Jurkat, Clone E6-1 (cell line): ENCODE data around the gene PRR20G.

Source experiments
- DNase-seq: peaks from one replicate; pipeline ENCODE4 v3.0.0-alpha.2; 2011; ENCODE audit warnings: low read depth, low spot score
- H3K4me3 ChIP-seq: 2 replicates; pipeline ENCODE4 v1.5.1; 2011; ENCODE audit warnings: mild to moderate bottlenecking, low read length, control low read depth, moderate library complexity

The PRR20G gene

DNA sequence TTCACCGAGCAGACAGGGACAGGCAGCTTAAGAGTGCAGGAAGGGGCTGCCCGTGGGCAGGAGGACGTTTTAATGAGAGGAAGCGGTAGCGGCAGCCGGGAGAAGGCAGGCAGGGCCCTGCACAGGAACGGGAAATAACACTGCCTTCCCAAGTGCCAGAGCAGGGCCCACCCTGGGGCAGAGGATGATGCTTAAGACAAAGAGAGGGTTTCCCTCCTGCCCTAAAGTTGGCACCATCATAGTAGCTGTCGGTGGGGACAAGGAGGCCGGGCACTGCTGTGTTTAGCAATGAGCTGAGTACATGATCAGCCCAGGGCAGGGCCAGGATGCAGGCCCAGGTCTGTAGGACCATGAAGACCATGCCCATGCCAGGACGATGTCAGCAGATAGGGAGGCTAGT lies 21.7 kb downstream of the PRR20G start:
- no peak for DNase-seq
- H3K4me3 ChIP-seq: no peak overlapping the region

DNA sequence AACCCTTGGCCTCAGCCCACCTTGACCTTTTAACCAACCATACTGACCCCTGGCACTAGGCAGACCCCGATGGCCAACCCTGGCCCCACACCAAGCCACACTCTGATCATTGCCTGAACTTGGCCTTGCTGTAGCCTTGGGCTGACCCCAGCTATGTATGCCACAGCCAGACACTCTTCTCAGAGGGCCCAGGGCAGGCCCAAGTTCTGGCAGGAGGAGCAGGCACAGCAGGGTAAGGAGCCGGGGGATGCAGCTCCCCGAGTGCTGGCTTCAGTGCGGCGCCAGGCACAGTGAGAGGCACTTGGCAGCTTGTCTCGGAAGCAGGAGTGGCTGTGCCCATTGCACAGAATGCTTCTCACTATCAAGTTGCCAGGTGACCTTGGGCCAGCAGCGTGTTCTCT lies 22.3 kb downstream of the PRR20G start:
- DNase-seq: no peak
- H3K4me3 ChIP-seq: no peak overlapping the region

GRCh38 chr3:127264794-127265514 lies 22.9 kb downstream of the PRR20G start:
- DNase-seq: no peak
- H3K4me3 ChIP-seq: no peak overlapping the region

- H3K4me3 ChIP-seq: no peak overlapping the region
- no peak for DNase-seq
These were observed 23.6 kb downstream of the PRR20G start for GRCh38 chr3:127264292-127264691.

- H3K4me3 ChIP-seq: no peak overlapping the region
- no peak for DNase-seq
These were observed 24.1 kb downstream of the PRR20G start for GRCh38 chr3:127263586-127264231.

DNA sequence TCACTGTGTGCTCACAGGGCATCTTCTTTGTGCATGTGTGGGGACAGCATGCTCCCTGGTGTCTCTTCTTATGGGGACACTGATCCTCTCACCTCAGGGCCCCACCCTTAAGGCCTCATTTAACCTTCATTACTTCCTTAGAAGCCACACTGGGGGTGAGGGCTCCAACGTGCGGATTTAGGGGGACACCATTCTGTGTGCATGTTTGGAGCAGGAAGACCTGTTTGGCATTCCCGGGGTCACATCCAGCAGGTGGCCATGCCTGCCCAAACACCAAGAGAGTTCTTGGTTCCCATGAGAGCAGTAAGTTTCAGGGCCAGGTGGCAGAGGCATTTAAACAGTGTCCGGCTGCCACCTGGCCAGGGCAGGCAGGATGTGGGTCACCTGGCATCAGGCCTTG lies 24.8 kb downstream of the PRR20G start:
- DNase-seq: no peak
- H3K4me3 ChIP-seq: no peak overlapping the region

DNA sequence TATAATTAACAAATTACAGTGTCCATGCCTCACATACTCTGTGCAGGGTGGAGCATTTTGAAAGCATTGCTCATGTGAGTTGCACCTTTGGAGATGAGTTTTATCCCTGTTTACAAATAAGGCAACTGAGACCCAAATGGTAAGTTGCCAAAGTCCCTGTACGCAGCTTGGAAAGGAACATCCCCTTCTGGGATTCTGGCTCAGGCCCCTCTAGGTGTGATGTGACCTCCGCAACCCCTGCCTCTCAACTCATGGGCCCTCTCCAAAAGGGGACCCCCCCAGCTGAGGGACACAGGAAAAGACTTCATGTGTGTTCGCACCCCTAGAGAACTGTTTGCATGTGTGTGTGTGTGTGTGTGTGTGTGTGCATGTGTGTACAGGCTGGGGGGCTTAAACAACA lies 25.3 kb downstream of the PRR20G start:
- DNase-seq: no peak
- no peak overlapping the region for H3K4me3 ChIP-seq

- DNase-seq: no peak
- H3K4me3 ChIP-seq: no peak overlapping the region
These were observed 25.9 kb downstream of the PRR20G start for GRCh38 chr3:127261925-127262324.

GRCh38 chr3:127260826-127261555 lies 26.9 kb downstream of the PRR20G start:
- no peak for DNase-seq
- H3K4me3 ChIP-seq: no peak overlapping the region

DNA sequence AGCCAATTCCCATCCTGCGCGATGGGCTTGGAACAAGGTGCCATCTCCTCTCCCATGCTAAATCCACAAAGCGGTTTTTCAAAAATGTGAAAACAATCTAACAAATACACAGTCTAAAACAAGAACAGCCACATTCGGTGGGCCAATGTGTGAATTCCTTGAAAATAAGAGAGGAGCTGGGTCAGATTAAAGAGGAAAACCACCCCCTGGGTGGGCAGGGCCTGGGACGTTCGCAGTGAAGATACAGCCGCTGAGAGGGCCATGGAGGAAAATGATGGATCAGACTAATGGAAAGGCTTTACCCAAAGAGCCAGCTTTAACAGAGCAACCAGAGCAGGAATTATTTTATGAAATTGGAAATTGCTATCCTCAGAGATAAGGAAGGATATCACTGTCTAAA lies 27.4 kb downstream of the PRR20G start:
- DNase-seq: no peak

DNA sequence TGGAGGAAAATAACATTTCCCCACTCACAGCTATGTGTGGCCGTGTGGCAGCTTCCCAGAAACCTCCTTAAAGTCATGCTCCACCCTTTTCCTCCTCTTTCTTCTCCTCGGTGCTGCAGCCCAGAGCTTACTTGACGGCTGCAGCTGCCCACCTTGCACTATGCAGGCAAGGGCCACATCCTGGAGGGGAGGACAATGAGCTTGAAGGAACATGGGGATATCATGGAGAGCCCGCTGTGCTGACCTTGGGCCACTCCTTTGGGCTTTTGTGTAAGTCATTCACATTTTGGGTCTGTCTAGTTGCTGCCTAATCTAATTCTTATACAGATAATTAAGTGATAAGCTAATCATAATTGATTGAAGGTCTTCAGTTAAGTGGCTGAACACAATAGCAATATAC lies 28.0 kb downstream of the PRR20G start:
- no peak overlapping the region for H3K4me3 ChIP-seq
- no peak for DNase-seq

More for the DNA sequence above, 27.4 kb downstream of the PRR20G start:
- H3K4me3 ChIP-seq: no peak overlapping the region

DNA sequence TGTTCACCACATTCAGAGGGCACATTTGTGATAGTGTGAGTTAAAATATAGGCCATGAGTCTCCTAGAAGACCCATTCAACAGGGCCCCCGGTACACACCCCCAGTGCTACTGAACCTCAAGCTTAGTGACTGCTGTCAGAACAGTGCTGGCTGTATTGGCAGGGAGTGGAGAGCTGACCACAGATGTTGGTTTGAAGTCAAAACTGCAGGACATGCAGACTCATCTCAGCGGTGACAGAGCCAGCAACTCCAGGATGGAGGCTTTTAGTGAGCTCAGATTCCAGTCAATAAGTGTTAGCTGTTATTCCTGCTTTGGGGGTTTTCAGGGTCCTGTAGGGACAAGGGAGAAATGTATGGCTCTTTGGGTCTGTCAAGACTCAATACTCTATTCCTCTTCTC lies 29.1 kb downstream of the PRR20G start:
- DNase-seq: no peak
- H3K4me3 ChIP-seq: no peak overlapping the region

DNA sequence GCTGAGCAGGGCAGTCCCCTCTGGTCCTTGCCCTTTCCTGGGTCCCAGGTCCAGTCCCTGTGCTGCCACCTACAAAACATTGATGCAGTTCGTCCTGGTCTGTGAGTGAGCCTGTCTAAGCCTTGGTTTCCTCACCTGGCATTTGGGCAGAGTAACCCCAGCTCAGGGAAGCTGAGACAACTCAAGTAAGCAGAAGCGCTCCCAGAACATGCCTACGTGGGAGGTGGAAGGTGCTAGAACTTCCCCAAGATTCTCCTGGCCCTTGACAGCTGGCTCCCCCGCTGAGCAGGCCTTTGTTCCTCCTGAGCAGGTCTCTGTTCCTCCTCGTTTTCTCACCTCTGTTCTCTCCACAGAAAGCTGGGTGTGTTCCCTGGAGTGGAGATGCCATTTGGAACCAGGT lies 30.5 kb downstream of the PRR20G start:
- no peak for DNase-seq
- no peak overlapping the region for H3K4me3 ChIP-seq

DNA sequence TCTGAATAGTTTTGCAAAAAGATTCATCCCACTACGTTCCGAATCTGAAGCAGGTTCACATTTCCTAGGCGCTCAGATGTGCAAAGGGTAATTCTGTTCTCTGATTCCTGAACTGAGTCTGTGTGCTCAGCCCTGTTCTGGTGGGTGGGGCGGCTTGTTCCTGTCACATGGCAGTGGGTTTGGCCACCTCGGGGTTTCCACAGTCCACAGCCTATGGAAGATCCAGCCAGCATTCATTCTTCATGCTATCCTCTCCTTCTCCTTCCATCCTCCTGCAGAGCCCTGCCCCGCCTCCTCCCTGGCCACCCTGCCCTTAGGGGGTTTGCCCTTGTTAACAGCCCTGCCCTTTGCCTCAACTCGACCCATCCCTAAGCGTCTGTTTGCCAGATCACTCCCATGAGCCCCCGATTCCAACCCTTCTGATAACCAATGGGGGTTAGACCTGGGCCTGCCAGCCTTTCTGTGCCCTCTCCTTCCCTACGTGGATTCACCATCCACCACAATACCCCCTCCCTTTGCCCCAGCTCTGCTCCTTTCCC lies 31.0 kb downstream of the PRR20G start:
- no peak for DNase-seq
- H3K4me3 ChIP-seq: no peak overlapping the region

GRCh38 chr3:127256138-127256537 lies 31.7 kb downstream of the PRR20G start:
- no peak overlapping the region for H3K4me3 ChIP-seq
- no peak for DNase-seq

GRCh38 chr3:127255516-127255915 lies 32.3 kb downstream of the PRR20G start:
- DNase-seq: no peak
- no peak overlapping the region for H3K4me3 ChIP-seq

DNA sequence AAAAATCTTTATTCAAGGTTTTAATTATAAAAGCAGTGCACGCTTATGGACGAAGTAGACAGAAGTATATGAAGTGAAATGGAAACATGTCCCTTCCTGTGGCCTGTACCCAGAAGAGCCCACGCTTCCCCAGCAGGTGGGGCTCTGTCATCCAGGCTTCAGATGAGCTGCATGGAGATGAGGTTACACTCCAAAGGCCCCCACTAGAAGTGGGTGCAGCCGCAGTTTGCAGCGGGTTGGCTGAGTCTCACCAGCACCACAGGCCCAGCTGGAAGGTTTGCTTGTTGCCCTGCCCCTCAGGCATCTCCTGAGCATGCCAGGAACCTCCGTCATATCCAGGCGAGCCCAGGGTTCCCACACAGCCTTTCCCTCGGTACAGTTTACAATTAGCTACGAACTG lies 33.1 kb downstream of the PRR20G start:
- no peak overlapping the region for H3K4me3 ChIP-seq
- DNase-seq: no peak

DNA sequence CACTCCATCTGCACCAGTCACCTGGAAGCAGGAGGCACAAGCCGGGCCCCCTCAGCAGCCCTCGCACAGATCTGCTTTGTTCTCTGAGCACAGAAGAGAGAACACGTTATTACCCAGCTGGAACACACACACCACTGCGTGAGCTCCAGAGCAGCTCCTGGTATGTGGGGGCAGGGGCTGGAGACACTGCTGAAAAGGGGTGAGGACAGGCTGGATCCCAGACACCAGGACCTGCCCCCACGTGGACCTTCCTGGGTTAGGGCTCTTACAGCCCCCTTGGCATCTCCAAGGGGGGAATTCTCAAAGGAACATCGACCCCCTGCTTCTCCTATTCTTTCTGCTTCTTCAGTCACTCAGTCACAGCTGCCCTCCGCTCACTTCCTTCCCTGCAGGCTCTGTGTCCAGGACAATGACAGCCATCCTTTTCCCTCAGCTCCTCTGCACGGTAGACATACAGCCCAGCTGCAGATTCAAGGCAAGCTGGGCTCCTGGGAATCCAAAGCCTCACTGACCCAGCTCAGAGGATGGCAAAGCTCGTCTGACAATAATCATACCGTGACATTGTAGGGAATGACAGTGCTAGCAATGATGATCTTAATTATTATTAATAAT lies 33.7 kb downstream of the PRR20G start:
- DNase-seq: no peak
- H3K4me3 ChIP-seq: no peak overlapping the region

DNA sequence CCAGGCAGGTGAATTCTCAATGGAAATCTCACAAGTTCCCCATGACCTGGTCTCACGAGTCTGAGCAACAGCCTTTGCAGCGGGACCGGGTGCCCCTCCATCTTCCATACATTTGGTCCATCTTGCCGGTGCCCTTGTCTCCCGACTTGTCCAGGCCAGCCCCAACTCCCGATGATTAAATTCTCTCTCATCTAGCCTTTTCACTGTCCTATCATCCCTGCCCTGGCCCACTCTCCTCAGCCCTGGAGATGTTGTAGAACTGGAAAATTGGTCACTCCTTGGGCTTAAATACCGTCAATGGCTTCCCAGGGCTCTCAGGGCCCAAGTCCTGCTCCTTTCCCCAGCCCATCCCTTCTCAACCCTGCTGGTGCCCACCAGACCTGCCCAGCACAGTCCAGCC lies 34.4 kb downstream of the PRR20G start:
- no peak overlapping the region for H3K4me3 ChIP-seq
- no peak for DNase-seq

GRCh38 chr3:127252446-127252845 lies 35.4 kb downstream of the PRR20G start:
- H3K4me3 ChIP-seq: no peak overlapping the region
- no peak for DNase-seq
